ENCODE measurements around the gene LRP10.

LRP10 gene

GRCh38 chr14:22920697-22921096 lies 49.2 kb downstream of the LRP10 start:
- no peak for DNase-seq

- DNase-seq = no peak
Observed at GRCh38 chr14:22922294-22922693, 50.8 kb downstream of the LRP10 start.

- DNase-seq = no peak
Observed at GRCh38 chr14:22923746-22924145, 52.2 kb downstream of the LRP10 start.

GRCh38 chr14:22925513-22925912 lies 54.0 kb downstream of the LRP10 start:
- no peak for DNase-seq

GRCh38 chr14:22926316-22926715 lies 54.8 kb downstream of the LRP10 start:
- DNase-seq = no peak

GRCh38 chr14:22928237-22929103 lies 56.9 kb downstream of the LRP10 start:
- DNase-seq = no peak

GRCh38 chr14:22929104-22929960 lies 57.8 kb downstream of the LRP10 start, which contains the start of gene PRMT5:
PRMT5 (minus strand) TSS chr14:22929376; CDS start chr14:22929361, 15 bp downstream.
- peak; percentile 100 for DNase-seq

- DNase-seq = no peak
Observed at GRCh38 chr14:22929961-22930364, 58.4 kb downstream of the LRP10 start.

Measured in effector CD8-positive, alpha-beta T cell (primary cell).